Tongue (tissue), 2 donors: ENCODE data around the gene SESN1. TPM values are rescaled to one million over a fixed set of nuclear protein-coding genes. Genes with fewer than 3 reads are reported as not detected.
A peak's percentile ranks its signal among the peaks of the same experiment; 100 is the strongest.
"Not testable (repeated sequence)": the region's sequence is repeated elsewhere in the genome, so short reads cannot be mapped to it uniquely, and the experiment has no call there.

ENCODE experiments used
- DNase-seq: peaks from one replicate; pipeline ENCODE4 v3.0.0-alpha.2; 2015
- total RNA-seq: library from RNA; depleted of rRNA; stranded (reverse); fragments of >200 nt; gene quantifications from one replicate; pipeline ENCODE4 v1.2.3, GENCODE V29; 2014

The SESN1 gene
- total RNA-seq, 1 donor from 2014 or later = 123 TPM

- peak; percentile 48 for DNase-seq
Measured at GRCh38 chr6:109093732-109094415, 772 bp downstream of the SESN1 start.

GRCh38 chr6:109092074-109092473 is 2.6 kb downstream of the SESN1 start:
- no peak for DNase-seq

- no peak for DNase-seq
Measured at GRCh38 chr6:109091314-109092024, 3.2 kb downstream of the SESN1 start.

GRCh38 chr6:109088995-109089394 is 5.7 kb downstream of the SESN1 start:
- DNase-seq = no peak

GRCh38 chr6:109087661-109088264 is 6.9 kb downstream of the SESN1 start:
- DNase-seq = no peak

GRCh38 chr6:109084146-109084545 is 10.5 kb downstream of the SESN1 start:
- DNase-seq = not testable (repeated sequence)

- no peak for DNase-seq
Measured at GRCh38 chr6:109083657-109084056, 11.0 kb downstream of the SESN1 start.

- DNase-seq = no peak
Measured at GRCh38 chr6:109082188-109082577, 12.5 kb downstream of the SESN1 start.

GRCh38 chr6:109081516-109082187 is 13.0 kb downstream of the SESN1 start:
- no peak for DNase-seq

GRCh38 chr6:109081026-109081425 is 13.6 kb downstream of the SESN1 start:
- DNase-seq = no peak

GRCh38 chr6:109079981-109080380 is 14.7 kb downstream of the SESN1 start:
- DNase-seq = peak; percentile 80

GRCh38 chr6:109076377-109076776 is 18.3 kb downstream of the SESN1 start:
- DNase-seq = no peak

- no peak for DNase-seq
Measured at GRCh38 chr6:109075934-109076333, 18.7 kb downstream of the SESN1 start.

- DNase-seq = no peak
Measured at GRCh38 chr6:109074133-109074415, 20.6 kb downstream of the SESN1 start.

GRCh38 chr6:109073344-109074132 is 21.1 kb downstream of the SESN1 start:
- peak; percentile 87 for DNase-seq

- DNase-seq = no peak
Measured at GRCh38 chr6:109071125-109071917, 23.3 kb downstream of the SESN1 start.

GRCh38 chr6:109069746-109070145 is 24.9 kb downstream of the SESN1 start:
- DNase-seq = no peak

- DNase-seq = no peak
Measured at GRCh38 chr6:109062767-109063352, 31.8 kb downstream of the SESN1 start.

- DNase-seq = no peak
Measured at GRCh38 chr6:109062216-109062615, 32.4 kb downstream of the SESN1 start.

- no peak for DNase-seq
Measured at GRCh38 chr6:109060571-109060970, 34.1 kb downstream of the SESN1 start.

GRCh38 chr6:109059571-109060021 is 35.0 kb downstream of the SESN1 start:
- DNase-seq = no peak
